Measurements from ENCODE around the gene CSH2. TPM values are rescaled to one million over a fixed set of nuclear protein-coding genes. Genes with fewer than 3 reads are reported as not detected.

CSH2 gene
- total and polyA plus RNA-seq, 2 of the 13 experiments (the other 11 are each of a cell fraction or from before 2014, with no cell fraction given), result not detected

DNA sequence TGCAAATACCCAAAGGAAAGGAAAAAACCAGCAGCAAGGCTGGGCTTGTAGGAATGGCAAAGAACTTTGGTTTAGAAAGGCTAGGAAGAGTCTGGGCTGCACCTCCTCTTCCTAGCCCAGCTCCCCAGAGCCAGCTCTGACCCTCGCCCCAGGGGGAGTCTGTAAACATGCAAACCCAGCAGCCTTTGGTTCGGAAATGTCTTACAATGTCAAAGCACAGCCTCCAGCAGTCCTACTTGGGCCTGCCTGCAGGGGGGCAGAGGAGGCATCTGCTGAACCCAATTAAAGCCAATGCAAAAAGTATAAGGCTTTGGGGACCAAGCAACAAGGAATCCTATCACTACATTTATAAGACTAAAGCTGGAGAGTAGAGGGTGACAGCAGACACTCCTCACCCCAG is 41.0 kb downstream of the CSH2 start (continued):
- TF ChIP-seq, protein P1, sequence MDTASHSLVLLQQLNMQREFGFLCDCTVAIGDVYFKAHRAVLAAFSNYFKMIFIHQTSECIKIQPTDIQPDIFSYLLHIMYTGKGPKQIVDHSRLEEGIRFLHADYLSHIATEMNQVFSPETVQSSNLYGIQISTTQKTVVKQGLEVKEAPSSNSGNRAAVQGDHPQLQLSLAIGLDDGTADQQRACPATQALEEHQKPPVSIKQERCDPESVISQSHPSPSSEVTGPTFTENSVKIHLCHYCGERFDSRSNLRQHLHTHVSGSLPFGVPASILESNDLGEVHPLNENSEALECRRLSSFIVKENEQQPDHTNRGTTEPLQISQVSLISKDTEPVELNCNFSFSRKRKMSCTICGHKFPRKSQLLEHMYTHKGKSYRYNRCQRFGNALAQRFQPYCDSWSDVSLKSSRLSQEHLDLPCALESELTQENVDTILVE (CRISPR knock-in tag; IDR thresholded peaks at IDR 0.05), result no peak
- TF ChIP-seq ZNF331 (CRISPR knock-in tag; IDR thresholded peaks at IDR 0.05), result peak; percentile 34; the same call in 1 of the 2 replicates
- TF ChIP-seq KMT2A (CRISPR knock-in tag; IDR thresholded peaks at IDR 0.05), result no peak
- TF ChIP-seq IKZF4 (CRISPR knock-in tag; IDR thresholded peaks at IDR 0.05; ENCODE audit: borderline replicate concordance, low read depth, not compliant biosample characterization), result no peak

DNA sequence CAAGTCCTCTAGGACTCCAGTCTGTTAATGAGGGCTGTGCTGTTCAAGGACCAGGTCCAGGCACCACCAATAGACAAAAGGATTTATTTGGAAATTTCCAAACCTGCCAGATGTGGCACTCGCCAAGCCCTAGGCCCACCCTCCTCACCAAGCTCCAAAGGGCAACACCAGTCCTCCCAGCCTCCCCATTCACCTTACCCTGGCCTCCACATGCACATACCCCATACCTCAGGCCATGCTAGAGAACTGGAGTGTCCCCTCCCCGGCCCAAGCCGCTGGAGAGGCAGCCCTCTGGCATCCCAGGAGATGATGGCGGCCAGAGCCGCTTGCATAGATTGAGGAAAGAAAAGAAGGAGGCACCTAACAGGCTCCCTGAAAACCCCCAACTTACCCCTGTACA is 41.5 kb downstream of the CSH2 start:
- no peak overlapping the region for H3K4me2 ChIP-seq (ENCODE audit: low read depth, low read length)
- POLR2A ChIA-PET, result interaction anchor here (2.9 to 5.2 kb wide), 2 partner anchors 9 to 59 kb away, joined by 13 to 30 read pairs; partner anchors contain the start of genes CCDC47 and DDX42
- no peak for ATAC-seq
- H3K27me3 ChIP-seq (ENCODE audit: control insufficient read depth in 1 of 2, insufficient read depth in 2 of 2, low read length in 2 of 2), result no peaks in the 10 kb centered on the region; a peak in 1 of 5 replicates
- no peak overlapping the region for H3K27ac ChIP-seq (ENCODE audit: extremely low read length, insufficient read depth, low read length)
- 98% methylated on average over 5 of the region's 5 CpGs for WGBS (ENCODE audit: low lambda C conversion rate)
- CTCF ChIA-PET (ENCODE audit: low intra/inter-chr PET ratio, low total read pairs), result no interaction called here
- intact Hi-C loops (cut with micrococcal nuclease; ENCODE audit: unreplicated experiment), result no loop called here
- no peak for FAIRE-seq
- H3K9me3 ChIP-seq (ENCODE audit: low read length), result no peaks in the 10 kb centered on the region
- peaks cover 58 to 79% of the 10 kb centered on the region in 2 experiments for H3K36me3 ChIP-seq (replicated peaks in 1 of 2; ENCODE audit: control insufficient read depth in 1 of 2, insufficient read depth in 2 of 2, low read length in 2 of 2)
- H3K9ac ChIP-seq (ENCODE audit: insufficient read depth, low read depth, low read length), result no peak overlapping the region
- H3K4me1 ChIP-seq (ENCODE audit: insufficient read depth, low read length), result peaks cover 19% of the 10 kb centered on the region
- H2AFZ ChIP-seq (ENCODE audit: low read length), result no peak overlapping the region
- no peak overlapping the region for H3K4me3 ChIP-seq (replicated peaks in 1 of 3; ENCODE audit: insufficient read depth in 1 of 3, low read depth in 2 of 3, low read length in 3 of 3)
- DNase-seq (ENCODE audit: low spot score), result no peak
- no TSS peak for BruUV-seq (replicated peaks)
- in situ Hi-C loops (cut with HindIII; ENCODE audit: extremely low pct_ligation_motif_present, low pct_unique_long_range_greater_than_20kb), result no loop called here
- 0 out of 2 replicates have a peak, but pooled peaks cover 2% of the 10 kb centered on the region for H4K20me1 ChIP-seq (ENCODE audit: insufficient read depth, low read length)
- H3K79me2 ChIP-seq (ENCODE audit: insufficient read depth, low read length), result peaks cover 26% of the 10 kb centered on the region
- TF ChIP-seq, protein P2, sequence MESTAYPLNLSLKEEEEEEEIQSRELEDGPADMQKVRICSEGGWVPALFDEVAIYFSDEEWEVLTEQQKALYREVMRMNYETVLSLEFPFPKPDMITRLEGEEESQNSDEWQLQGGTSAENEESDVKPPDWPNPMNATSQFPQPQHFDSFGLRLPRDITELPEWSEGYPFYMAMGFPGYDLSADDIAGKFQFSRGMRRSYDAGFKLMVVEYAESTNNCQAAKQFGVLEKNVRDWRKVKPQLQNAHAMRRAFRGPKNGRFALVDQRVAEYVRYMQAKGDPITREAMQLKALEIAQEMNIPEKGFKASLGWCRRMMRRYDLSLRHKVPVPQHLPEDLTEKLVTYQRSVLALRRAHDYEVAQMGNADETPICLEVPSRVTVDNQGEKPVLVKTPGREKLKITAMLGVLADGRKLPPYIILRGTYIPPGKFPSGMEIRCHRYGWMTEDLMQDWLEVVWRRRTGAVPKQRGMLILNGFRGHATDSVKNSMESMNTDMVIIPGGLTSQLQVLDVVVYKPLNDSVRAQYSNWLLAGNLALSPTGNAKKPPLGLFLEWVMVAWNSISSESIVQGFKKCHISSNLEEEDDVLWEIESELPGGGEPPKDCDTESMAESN (CRISPR knock-in tag; conservative IDR thresholded peaks at IDR 0.05), result no peak
- TF ChIP-seq XRCC5 (optimal IDR thresholded peaks at IDR 0.05; ENCODE audit: low read length) (no peak), HDAC2 (CRISPR knock-in tag; IDR thresholded peaks at IDR 0.05) (no peak), POLR2A (IDR thresholded peaks at IDR 0.05; ENCODE audit: insufficient read depth in 1 of 2, low read depth in 2 of 2, low read length in 2 of 2) (peak in 1 of 2 experiments; percentile 22; a peak in 2 of 4 replicates), CHCHD3 (CRISPR knock-in tag; IDR thresholded peaks at IDR 0.05) (0 out of 2 replicates have a peak, but pooled peaks have one; percentile 37), ZNF430 (CRISPR knock-in tag; IDR thresholded peaks at IDR 0.05) (no peak), ZNF282 (IDR thresholded peaks at IDR 0.05; ENCODE audit: partially characterized antibody) (no peak), KLF15 (CRISPR knock-in tag; IDR thresholded peaks at IDR 0.05; ENCODE audit: borderline replicate concordance) (no peak), ZNF510 (CRISPR knock-in tag; IDR thresholded peaks at IDR 0.05; ENCODE audit: low read depth) (no peak)
- TF ChIP-seq, protein P3, sequence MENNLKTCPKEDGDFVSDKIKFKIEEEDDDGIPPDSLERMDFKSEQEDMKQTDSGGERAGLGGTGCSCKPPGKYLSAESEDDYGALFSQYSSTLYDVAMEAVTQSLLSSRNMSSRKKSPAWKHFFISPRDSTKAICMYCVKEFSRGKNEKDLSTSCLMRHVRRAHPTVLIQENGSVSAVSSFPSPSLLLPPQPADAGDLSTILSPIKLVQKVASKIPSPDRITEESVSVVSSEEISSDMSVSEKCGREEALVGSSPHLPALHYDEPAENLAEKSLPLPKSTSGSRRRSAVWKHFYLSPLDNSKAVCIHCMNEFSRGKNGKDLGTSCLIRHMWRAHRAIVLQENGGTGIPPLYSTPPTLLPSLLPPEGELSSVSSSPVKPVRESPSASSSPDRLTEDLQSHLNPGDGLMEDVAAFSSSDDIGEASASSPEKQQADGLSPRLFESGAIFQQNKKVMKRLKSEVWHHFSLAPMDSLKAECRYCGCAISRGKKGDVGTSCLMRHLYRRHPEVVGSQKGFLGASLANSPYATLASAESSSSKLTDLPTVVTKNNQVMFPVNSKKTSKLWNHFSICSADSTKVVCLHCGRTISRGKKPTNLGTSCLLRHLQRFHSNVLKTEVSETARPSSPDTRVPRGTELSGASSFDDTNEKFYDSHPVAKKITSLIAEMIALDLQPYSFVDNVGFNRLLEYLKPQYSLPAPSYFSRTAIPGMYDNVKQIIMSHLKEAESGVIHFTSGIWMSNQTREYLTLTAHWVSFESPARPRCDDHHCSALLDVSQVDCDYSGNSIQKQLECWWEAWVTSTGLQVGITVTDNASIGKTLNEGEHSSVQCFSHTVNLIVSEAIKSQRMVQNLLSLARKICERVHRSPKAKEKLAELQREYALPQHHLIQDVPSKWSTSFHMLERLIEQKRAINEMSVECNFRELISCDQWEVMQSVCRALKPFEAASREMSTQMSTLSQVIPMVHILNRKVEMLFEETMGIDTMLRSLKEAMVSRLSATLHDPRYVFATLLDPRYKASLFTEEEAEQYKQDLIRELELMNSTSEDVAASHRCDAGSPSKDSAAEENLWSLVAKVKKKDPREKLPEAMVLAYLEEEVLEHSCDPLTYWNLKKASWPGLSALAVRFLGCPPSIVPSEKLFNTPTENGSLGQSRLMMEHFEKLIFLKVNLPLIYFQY (CRISPR knock-in tag; IDR thresholded peaks at IDR 0.05; ENCODE audit: borderline replicate concordance), result no peak
- TF ChIP-seq, protein P4, sequence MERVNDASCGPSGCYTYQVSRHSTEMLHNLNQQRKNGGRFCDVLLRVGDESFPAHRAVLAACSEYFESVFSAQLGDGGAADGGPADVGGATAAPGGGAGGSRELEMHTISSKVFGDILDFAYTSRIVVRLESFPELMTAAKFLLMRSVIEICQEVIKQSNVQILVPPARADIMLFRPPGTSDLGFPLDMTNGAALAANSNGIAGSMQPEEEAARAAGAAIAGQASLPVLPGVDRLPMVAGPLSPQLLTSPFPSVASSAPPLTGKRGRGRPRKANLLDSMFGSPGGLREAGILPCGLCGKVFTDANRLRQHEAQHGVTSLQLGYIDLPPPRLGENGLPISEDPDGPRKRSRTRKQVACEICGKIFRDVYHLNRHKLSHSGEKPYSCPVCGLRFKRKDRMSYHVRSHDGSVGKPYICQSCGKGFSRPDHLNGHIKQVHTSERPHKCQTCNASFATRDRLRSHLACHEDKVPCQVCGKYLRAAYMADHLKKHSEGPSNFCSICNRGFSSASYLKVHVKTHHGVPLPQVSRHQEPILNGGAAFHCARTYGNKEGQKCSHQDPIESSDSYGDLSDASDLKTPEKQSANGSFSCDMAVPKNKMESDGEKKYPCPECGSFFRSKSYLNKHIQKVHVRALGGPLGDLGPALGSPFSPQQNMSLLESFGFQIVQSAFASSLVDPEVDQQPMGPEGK (CRISPR knock-in tag; IDR thresholded peaks at IDR 0.05), result no peak
